HL-60 (cell line): ENCODE data around the gene KPTN.

Experiments
- DNase-seq, 2 experiments: peaks; one replicate each; pipeline ENCODE4 v3.0.0-alpha.2; 2010 to 2020; ENCODE audit warnings: low read depth in 1 of 2, low spot score in 1 of 2
- H3K27ac ChIP-seq: fragments of 250-450 bp; sonication (Bioruptor Pico); replicated peaks from 2 replicates; pipeline ENCODE4 v1.5.1; 2020; ENCODE audit warnings: mild to moderate bottlenecking, moderate library complexity
- H3K27me3 ChIP-seq: fragments of 250-450 bp; sonication (Bioruptor Pico); 2 replicates; pipeline ENCODE4 v1.5.1; 2021; ENCODE audit warnings: mild to moderate bottlenecking, moderate library complexity; ENCODE audit not compliant: insufficient read depth, poor library complexity, severe bottlenecking
- H3K4me3 ChIP-seq: replicated peaks from 2 replicates; pipeline ENCODE4 v1.5.1; 2011; ENCODE audit warnings: mild to moderate bottlenecking, control low read depth, low read length; ENCODE audit not compliant: insufficient read depth
- GABPA ChIP-seq: IDR thresholded peaks from 2 replicates; pipeline ENCODE4 v1.6.1; 2012; ENCODE audit warnings: low read depth
- POLR2AphosphoS5 ChIP-seq: IDR thresholded peaks from 2 replicates; pipeline ENCODE4 v1.6.1; 2012; ENCODE audit warnings: low read depth
- REST ChIP-seq: IDR thresholded peaks from 2 replicates; pipeline ENCODE4 v1.6.1; 2012; ENCODE audit warnings: low read depth; ENCODE audit not compliant: insufficient replicate concordance
- SPI1 ChIP-seq: IDR thresholded peaks from 2 replicates; pipeline ENCODE4 v1.6.1; 2012; ENCODE audit warnings: low read depth, mild to moderate bottlenecking, borderline replicate concordance
- TF ChIP-seq, protein P1 (sequence below): IDR thresholded peaks from one replicate; pipeline ENCODE4 v1.5.1; 2011; ENCODE audit warnings: low read length, control low read depth, inconsistent platforms; ENCODE audit not compliant: insufficient read depth

The KPTN gene

GRCh38 chr19:47481460-47482052, 2.5 kb downstream of the KPTN start:
- TF ChIP-seq, protein P1, sequence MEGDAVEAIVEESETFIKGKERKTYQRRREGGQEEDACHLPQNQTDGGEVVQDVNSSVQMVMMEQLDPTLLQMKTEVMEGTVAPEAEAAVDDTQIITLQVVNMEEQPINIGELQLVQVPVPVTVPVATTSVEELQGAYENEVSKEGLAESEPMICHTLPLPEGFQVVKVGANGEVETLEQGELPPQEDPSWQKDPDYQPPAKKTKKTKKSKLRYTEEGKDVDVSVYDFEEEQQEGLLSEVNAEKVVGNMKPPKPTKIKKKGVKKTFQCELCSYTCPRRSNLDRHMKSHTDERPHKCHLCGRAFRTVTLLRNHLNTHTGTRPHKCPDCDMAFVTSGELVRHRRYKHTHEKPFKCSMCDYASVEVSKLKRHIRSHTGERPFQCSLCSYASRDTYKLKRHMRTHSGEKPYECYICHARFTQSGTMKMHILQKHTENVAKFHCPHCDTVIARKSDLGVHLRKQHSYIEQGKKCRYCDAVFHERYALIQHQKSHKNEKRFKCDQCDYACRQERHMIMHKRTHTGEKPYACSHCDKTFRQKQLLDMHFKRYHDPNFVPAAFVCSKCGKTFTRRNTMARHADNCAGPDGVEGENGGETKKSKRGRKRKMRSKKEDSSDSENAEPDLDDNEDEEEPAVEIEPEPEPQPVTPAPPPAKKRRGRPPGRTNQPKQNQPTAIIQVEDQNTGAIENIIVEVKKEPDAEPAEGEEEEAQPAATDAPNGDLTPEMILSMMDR = no peak
- no peak for DNase-seq
- Histone ChIP-seq H3K27me3 (no peaks in the 10 kb centered on the region), H3K27ac (no peak overlapping the region), H3K4me3 (no peak overlapping the region)

GRCh38 chr19:47480658-47481057, 3.4 kb downstream of the KPTN start:
- DNase-seq = no peak
- TF ChIP-seq, protein P1 = no peak
- TF ChIP-seq POLR2AphosphoS5 (no peak), REST (no peak)
- no peak overlapping the region for H3K27ac ChIP-seq
- H3K27me3 ChIP-seq = no peaks in the 10 kb centered on the region
- H3K4me3 ChIP-seq = no peak overlapping the region

DNA sequence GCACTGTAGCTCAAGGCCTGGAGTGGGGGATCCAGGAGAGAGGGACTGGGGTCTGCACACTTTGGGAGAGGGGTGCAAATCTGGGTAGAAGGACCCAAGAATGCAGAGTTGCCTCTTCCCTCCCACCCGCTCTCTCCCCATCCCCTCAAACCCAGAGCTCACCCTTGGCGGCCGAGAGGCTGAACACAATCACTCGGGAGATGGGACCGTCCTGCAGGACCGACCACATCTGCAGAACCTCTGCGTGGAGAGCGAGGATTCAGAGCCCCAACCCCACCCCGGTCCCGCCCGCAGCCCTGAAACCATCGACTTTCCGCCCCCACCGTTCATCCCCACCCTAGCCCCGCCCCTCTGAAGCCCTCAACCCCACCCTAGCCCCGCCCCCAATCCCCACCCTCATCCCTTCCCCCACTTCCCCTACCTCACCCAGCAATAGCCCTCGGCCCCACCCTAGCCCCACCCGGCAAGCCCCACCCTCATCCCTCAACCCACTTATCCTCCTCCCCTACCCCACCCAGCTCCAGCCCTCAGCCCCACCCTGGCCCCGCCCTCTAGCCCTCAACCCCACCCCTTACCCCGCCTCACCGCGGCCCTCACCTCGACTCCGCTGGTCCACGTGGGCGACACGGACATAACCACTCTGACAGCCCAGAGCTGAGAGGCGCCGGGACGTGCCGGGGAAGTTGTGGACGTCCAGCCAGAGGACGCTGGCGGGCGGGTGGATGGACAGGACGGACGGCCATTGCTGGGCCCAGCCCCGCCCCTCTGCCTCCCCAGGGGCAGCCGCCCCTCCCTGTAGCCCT, 4.1 kb downstream of the KPTN start:
- TF ChIP-seq REST (no peak), POLR2AphosphoS5 (no peak), GABPA (no peak), SPI1 (no peak)
- TF ChIP-seq, protein P1 = no peak
- Histone ChIP-seq H3K27ac (no peak overlapping the region), H3K4me3 (no peak overlapping the region), H3K27me3 (no peaks in the 10 kb centered on the region)
- DNase-seq = no peak

- Histone ChIP-seq H3K4me3 (no peak overlapping the region), H3K27ac (no peak overlapping the region), H3K27me3 (peaks cover 6% of the 10 kb centered on the region)
- DNase-seq = no peak
- TF ChIP-seq POLR2AphosphoS5 (no peak), REST (no peak), SPI1 (no peak), GABPA (no peak)
- TF ChIP-seq, protein P1 = no peak
These were observed 7.5 kb downstream of the KPTN start for GRCh38 chr19:47476438-47476972.
